GM12864 (cell line): ENCODE data around the gene LRRC58.

ENCODE experiments used
- DNase-seq: peaks from one replicate; pipeline ENCODE4 v3.0.0-alpha.2; 2011; ENCODE audit warnings: low read depth
- H3K4me3 ChIP-seq: 2 replicates; pipeline ENCODE4 v1.5.1; 2011; ENCODE audit warnings: mild to moderate bottlenecking, low read depth, low read length, control low read depth
- TF ChIP-seq, protein P1 (sequence below): IDR thresholded peaks from 2 replicates; pipeline ENCODE4 v1.5.1; 2011; ENCODE audit warnings: low read depth, mild to moderate bottlenecking, moderate library complexity, low read length, control low read depth, inconsistent platforms; ENCODE audit errors: missing control alignments

The LRRC58 gene

DNA sequence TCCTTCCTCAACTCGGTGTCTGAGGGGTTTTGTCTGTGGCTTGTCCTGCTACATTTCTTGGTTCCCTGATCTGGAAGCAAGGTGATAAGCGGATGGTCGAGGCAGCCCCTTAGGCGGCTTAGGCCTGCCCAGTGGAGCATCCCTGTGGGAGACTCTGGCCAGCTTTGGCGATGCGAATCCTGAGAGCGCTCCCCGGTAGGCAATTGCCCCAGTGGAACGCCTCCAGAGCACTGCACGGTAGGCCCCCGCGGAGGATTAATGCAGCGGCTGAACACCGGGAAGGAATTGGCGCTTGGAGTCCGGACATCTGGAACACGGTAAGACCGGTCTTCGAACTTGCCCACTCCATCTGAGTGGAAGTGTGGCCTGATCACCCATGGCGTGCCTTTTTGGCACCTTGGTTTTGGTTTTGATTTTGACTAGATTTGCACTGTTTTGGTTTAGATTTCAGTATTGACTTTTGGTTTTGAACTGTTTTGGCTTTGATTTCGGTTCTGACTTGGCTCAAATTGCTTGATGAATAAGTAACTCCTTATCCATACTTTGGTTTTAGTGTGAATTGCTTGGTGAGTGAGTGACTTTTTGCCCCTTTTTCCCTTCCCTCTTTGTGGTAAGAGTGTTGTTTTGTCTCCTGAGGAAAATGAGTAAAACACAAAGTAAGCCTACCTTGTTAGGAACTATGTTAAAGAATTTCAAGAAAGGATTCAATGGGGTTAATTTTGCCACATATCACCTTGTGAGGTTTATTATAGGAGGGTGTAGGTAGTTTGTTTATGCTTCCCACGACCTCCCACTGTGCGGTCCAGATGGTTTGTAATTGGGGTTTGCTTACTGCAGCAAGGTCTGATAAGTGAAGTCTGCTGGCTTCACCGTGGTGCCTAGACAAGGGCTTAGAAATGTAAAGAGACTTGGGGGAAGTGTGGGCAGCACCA is 37.0 kb downstream of the LRRC58 start:
- no peak overlapping the region for H3K4me3 ChIP-seq
- TF ChIP-seq, protein P1, sequence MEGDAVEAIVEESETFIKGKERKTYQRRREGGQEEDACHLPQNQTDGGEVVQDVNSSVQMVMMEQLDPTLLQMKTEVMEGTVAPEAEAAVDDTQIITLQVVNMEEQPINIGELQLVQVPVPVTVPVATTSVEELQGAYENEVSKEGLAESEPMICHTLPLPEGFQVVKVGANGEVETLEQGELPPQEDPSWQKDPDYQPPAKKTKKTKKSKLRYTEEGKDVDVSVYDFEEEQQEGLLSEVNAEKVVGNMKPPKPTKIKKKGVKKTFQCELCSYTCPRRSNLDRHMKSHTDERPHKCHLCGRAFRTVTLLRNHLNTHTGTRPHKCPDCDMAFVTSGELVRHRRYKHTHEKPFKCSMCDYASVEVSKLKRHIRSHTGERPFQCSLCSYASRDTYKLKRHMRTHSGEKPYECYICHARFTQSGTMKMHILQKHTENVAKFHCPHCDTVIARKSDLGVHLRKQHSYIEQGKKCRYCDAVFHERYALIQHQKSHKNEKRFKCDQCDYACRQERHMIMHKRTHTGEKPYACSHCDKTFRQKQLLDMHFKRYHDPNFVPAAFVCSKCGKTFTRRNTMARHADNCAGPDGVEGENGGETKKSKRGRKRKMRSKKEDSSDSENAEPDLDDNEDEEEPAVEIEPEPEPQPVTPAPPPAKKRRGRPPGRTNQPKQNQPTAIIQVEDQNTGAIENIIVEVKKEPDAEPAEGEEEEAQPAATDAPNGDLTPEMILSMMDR: no peak

DNA sequence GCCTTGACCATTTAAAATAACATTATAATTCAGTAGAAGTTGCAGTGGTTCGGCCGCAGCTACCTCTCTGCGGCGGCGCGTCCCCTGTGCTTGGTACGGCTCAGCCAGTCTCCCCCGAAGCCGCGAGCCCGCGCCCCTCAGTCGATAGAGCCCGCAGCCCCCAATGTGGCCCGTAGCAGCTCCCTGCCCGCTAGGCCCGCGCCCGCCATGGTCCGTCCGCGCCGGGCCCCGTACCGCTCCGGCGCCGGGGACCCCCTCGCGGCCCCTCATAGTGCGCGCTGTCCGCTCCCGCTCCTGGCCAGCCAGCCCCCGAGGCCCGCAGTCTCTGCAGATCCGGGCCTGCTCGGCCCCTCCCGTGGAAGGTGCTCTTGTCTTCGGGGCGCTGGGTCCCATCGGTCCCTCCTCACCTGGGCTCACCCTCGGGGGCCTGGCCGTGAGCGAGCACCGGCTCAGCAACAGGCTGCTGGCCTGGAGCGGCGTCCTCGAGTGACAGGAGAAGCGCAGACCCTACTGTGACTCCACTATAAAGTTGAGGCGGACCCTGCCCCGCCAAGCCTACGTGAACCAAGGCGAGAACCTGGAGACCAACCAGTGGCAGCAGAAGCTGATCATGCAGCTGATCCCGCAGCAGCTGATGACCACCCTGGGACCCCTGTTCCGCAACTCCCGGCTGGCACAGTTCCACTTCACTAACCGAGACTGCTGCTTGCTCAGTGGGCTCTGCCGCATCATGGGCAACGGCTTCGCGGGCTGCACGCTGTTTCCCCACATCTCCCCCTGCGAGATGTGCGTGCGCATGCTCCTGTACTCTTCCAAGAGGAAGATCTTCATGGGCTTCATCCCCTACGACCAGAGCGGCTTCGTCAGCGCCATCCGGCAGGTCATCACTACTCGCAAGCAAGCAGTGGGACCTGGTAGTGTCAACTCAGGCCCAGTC is 42.4 kb downstream of the LRRC58 start:
- no peak overlapping the region for H3K4me3 ChIP-seq
- DNase-seq: no peak
- TF ChIP-seq, protein P1: no peak

More for the DNA sequence above, 37.0 kb downstream of the LRRC58 start:
- DNase-seq: no peak

DNA sequence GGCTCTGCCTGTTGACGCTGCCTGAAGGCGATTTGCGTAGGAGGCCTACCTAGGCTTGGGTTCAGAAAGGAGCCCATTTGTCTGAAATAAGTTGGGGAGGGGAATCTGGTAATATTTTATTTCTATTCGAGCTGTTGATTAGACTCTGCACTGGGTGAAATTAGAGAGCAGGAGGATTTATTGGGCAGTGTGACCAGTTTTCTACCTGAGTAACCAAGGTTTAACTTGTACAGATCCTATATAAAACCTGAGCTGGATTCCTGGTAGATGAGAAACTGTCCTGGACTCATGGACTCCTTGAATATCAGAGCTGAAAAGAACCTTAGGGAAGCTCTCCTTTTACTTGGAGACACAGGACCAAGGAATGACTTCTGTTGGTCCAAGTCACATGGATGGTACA is 44.5 kb downstream of the LRRC58 start:
- TF ChIP-seq, protein P1: no peak
- no peak for DNase-seq
- H3K4me3 ChIP-seq: no peak overlapping the region

DNA sequence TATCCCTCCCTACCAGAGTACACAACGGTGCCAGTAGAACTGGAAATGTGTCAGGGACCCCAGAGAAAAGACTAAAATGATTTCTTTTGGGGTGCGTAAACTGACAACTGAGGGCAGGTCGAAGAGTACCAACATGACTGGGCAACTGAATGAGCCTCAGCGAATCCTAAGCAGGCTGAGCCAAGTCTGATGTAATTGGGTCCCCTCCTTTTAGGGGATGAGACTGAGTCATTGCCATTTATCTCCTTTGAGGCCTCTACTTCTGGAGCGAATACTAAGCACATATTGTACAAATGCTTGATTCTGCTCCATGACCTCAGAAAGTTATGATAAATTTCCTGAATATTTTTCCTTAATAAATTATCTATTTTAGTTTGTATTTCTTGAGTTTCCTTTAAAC is 46.8 kb downstream of the LRRC58 start:
- DNase-seq: no peak
- TF ChIP-seq, protein P1: no peak
- H3K4me3 ChIP-seq: no peak overlapping the region

DNA sequence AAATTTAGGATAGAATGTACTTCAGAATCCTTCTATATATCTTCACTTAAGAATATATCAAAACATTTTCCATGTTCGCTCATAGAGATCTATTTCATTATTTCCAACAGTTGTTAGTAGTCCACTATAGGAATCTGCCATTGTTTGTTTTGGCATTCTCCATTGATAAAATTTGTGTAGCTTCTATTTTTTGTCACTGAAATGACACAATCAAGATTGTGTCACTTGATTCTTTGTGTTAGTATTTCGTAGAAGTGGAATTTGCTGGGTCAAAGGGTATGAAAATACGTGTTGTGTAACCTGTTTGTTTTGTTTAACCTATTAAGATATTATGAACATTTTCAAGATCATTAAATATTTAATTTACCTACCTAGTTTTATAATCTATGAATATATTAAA is 48.2 kb downstream of the LRRC58 start:
- no peak overlapping the region for H3K4me3 ChIP-seq
- DNase-seq: no peak
- TF ChIP-seq, protein P1: no peak

DNA sequence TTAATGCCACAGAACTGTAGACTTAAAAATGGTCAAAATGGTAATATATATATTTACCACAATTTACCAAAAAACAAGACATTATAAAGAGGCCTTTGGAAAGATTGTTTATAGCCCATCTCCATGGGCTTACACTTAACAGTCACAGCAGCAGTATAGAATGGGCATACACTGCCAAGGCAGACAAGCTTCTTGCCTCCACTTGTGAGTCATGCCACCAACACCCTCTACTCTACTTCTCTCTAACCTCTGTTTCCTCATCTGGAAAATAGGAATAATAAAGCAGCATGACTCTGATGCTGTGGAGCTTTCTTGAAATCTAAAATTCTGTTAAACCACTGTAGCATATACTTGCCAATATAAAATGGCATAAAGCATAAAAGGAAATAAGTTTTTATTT is 49.8 kb downstream of the LRRC58 start:
- TF ChIP-seq, protein P1: no peak
- no peak overlapping the region for H3K4me3 ChIP-seq
- no peak for DNase-seq
